K562 (cell line): ENCODE measurements around the gene KCNJ14. TPM values are rescaled to one million over a fixed set of nuclear protein-coding genes. Genes with fewer than 3 reads are reported as not detected.

Experiments
- ATAC-seq: fragments of 200-7000 bp; cut with Tn5 transposase; 3 replicates; pipeline ENCODE4 v1.9.1; 2020; ENCODE audit warnings: moderate library complexity
- BruUV-seq: library from RNA; stranded (reverse); fragments of 400-500 nt; replicated peaks from 2 replicates; lab custom pipeline; 2021; lab: Mats Ljungman, UMichigan
- CTCF ChIA-PET: fragments of 300-600 bp; formaldehyde crosslinking; extraction: SDS; loops from one replicate; lab custom pipeline; 2021; ENCODE audit warnings: low intra/inter-chr PET ratio; lab: Yijun Ruan, JAX
- POLR2A ChIA-PET: fragments of 300-600, 350-650 bp; sonication (Branson Sonifier 250); formaldehyde crosslinking; extraction: SDS; loops from one replicate; lab custom pipeline; 2021; ENCODE audit warnings: antibody characterized with exemption, inconsistent platforms; lab: Yijun Ruan, JAX
- DNase-seq, 4 experiments: peaks; one replicate each; pipeline versions ENCODE4 v3.0.0 to v3.0.0-alpha.2; 2011 to 2018; ENCODE audit warnings: low spot score in 3 of 4, mixed read lengths in 3 of 4; ENCODE audit errors: extremely low read depth in 1 of 4
- FAIRE-seq: peaks from 2 replicates; lab custom pipeline; 2011; peaks lifted over from hg19 to GRCh38; lab: Jason Lieb, UNC
- H2AFZ ChIP-seq: 2 replicates; pipeline ENCODE4 v1.6.0; 2011; ENCODE audit warnings: low read depth, low read length, control low read depth, inconsistent platforms
- H3K27ac ChIP-seq: fragments of 200-600 bp; 3 replicates; pipeline ENCODE4 v1.8.0; 2011; ENCODE audit warnings: low read depth, mild to moderate bottlenecking, control low read depth, inconsistent platforms, low read length, moderate library complexity, mixed read lengths; ENCODE audit errors: extremely low read depth
- H3K27me3 ChIP-seq, 2 experiments: fragments of 300-600 bp in 1 of 2; 2 replicates in 1 of 2; 3 replicates in 1 of 2; pipeline versions ENCODE4 v1.6.0 to v1.8.0; 2011; ENCODE audit warnings: inconsistent platforms in 2 of 2, low read length in 2 of 2, mild to moderate bottlenecking in 1 of 2, mixed read lengths in 1 of 2, moderate library complexity in 1 of 2; ENCODE audit not compliant: control insufficient read depth in 2 of 2, insufficient read depth in 2 of 2
- H3K36me3 ChIP-seq: fragments of 300-600 bp; 3 replicates; pipeline ENCODE4 v1.8.0; 2011; ENCODE audit warnings: mild to moderate bottlenecking, low read length, inconsistent platforms; ENCODE audit not compliant: control insufficient read depth, insufficient read depth
- H3K4me1 ChIP-seq, 2 experiments: fragments of 200-600 bp in 1 of 2; replicated peaks in 1 of 2; 2 replicates in 1 of 2; 3 replicates in 1 of 2; pipeline versions ENCODE4 v1.5.1 to v1.8.0; 2011; ENCODE audit warnings: inconsistent platforms in 2 of 2, low read length in 2 of 2, mild to moderate bottlenecking in 1 of 2, mixed read lengths in 1 of 2, moderate library complexity in 1 of 2; ENCODE audit not compliant: control insufficient read depth in 2 of 2, insufficient read depth in 2 of 2
- H3K4me2 ChIP-seq: 2 replicates; pipeline ENCODE4 v1.6.1; 2011; ENCODE audit warnings: low read length, control low read depth, inconsistent platforms, mixed read lengths; ENCODE audit not compliant: insufficient read depth
- H3K4me3 ChIP-seq: fragments of 200-600 bp; sonication (generic), shearing (Covaris generic); 2 replicates; pipeline ENCODE4 v1.5.1; 2016; ENCODE audit warnings: control low read depth, inconsistent platforms
- H3K79me2 ChIP-seq: fragments of 200-600 bp; 3 replicates; pipeline ENCODE4 v1.8.0; 2011; ENCODE audit warnings: low read length, inconsistent platforms; ENCODE audit not compliant: control insufficient read depth, insufficient read depth
- H3K9ac ChIP-seq, 2 experiments: 2 replicates each; pipeline versions ENCODE4 v1.6.0 to v1.6.1; 2011; ENCODE audit warnings: low read depth in 2 of 2, low read length in 2 of 2, control low read depth in 1 of 2, inconsistent platforms in 1 of 2, mild to moderate bottlenecking in 1 of 2, mixed read lengths in 1 of 2; ENCODE audit not compliant: insufficient read depth in 1 of 2
- H3K9me1 ChIP-seq: one replicate; pipeline ENCODE4 v1.6.0; 2011; ENCODE audit warnings: inconsistent platforms, mild to moderate bottlenecking, low read length, moderate library complexity; ENCODE audit not compliant: control insufficient read depth, insufficient read depth
- H3K9me3 ChIP-seq: replicated peaks from 2 replicates; pipeline ENCODE4 v1.5.1; 2011; ENCODE audit warnings: low read depth, low read length, inconsistent platforms; ENCODE audit not compliant: control insufficient read depth, insufficient read depth
- H4K20me1 ChIP-seq: replicated peaks from 2 replicates; pipeline ENCODE4 v1.6.1; 2011; ENCODE audit warnings: low read length, inconsistent platforms, mixed read lengths; ENCODE audit not compliant: control insufficient read depth, insufficient read depth
- ADNP ChIP-seq: fragments of 200-800 bp; sonication (Bioruptor generic); IDR thresholded peaks from 2 replicates; pipeline ENCODE4 v1.6.1; 2016; ENCODE audit warnings: missing genetic modification characterization, missing compliant biosample characterization
- BCOR ChIP-seq: fragments of 450-650 bp; IDR thresholded peaks from 2 replicates; pipeline ENCODE4 v1.6.1; 2016
- GATAD2A ChIP-seq: fragments of 450-650 bp; IDR thresholded peaks from 2 replicates; pipeline ENCODE4 v1.6.1; 2017
- KDM1A ChIP-seq, 2 experiments: fragments of 450-650 bp; IDR thresholded peaks; 2 replicates each; pipeline ENCODE4 v1.6.1; 2016; ENCODE audit warnings: mild to moderate bottlenecking in 2 of 2
- NFXL1 ChIP-seq: fragments of 450-650 bp; formaldehyde crosslinking; IDR thresholded peaks from 2 replicates; pipeline ENCODE4 v1.4.0; 2021; ENCODE audit warnings: mild to moderate bottlenecking
- RBM25 ChIP-seq: fragments of 200-400 bp; formaldehyde crosslinking; IDR thresholded peaks from 2 replicates; pipeline ENCODE4 v1.6.1; 2018; ENCODE audit warnings: low read length, low read depth, moderate library complexity; ENCODE audit not compliant: severe bottlenecking
- ZNF121 ChIP-seq: sonication (generic); formaldehyde crosslinking; conservative IDR thresholded peaks from 2 replicates; pipeline ENCODE4 v1.8.0; 2022; ENCODE audit warnings: missing genetic modification reagents
- WGBS: fragments of 100-300 bp; shearing (Covaris generic); methylation state at CpG from one replicate; pipeline ENCODE4 v1.1.6; 2016; ENCODE audit warnings: low coverage, mixed read lengths; ENCODE audit not compliant: insufficient coverage; ENCODE audit errors: missing lambda C conversion rate; 5-methylcytosine and 5-hydroxymethylcytosine counted together
- in situ Hi-C: fragments of 300-500 bp; cut with MboI; formaldehyde crosslinking; loops from 4 replicates; pipeline ENCODE4 v1.15.0; 2018; ENCODE audit warnings: inconsistent platforms, mixed read lengths
- intact Hi-C: fragments of 100-400 bp; cut with micrococcal nuclease; formaldehyde crosslinking; loops from 2 replicates; pipeline ENCODE4 v1.14.2; 2022
- polyA plus RNA-seq, 8 experiments: library from polyadenylated mRNA; depleted of rRNA in 4 of 8; stranded (reverse) in 5 of 8; unstranded in 3 of 8; fragments of >200 nt; fragmentation: Nextera tagmentation in 2 of 8; fragmentation: Illumina TruSeq in 1 of 8; extraction: Ambion mirVana in 2 of 8; extraction: Trizol in 1 of 8; gene quantifications; 2 replicates each; pipeline versions ENCODE4 v1.2.1 to v1.2.3, GENCODE V29; 2011 to 2014; ENCODE audit warnings: inconsistent platforms in 1 of 8, missing spikeins in 1 of 8
- total RNA-seq, 7 experiments: library from RNA; depleted of rRNA in 6 of 7; stranded (reverse); fragments of >200 nt in 6 of 7; fragmentation: Illumina TruSeq in 2 of 7; extraction: Trizol in 2 of 7; gene quantifications; 2 replicates each; pipeline versions ENCODE4 v1.2.1 to v1.2.3, GENCODE V29; 2011 to 2021; ENCODE audit warnings: low replicate concordance in 1 of 7

The KCNJ14 gene
- total and polyA plus RNA-seq, 9 of the 15 experiments (the other 6 are each of a cell fraction or from before 2014, with no cell fraction given) = 0.15 to 1.6 (median 0.49) TPM

GRCh38 chr19:48441360-48442050 is 13.9 kb upstream of the KCNJ14 start:
- no peaks in the 10 kb centered on the region for H4K20me1 ChIP-seq
- peaks cover 10 to 14% of the 10 kb centered on the region in 2 experiments for H3K4me1 ChIP-seq
- no peak overlapping the region; a peak in 1 of 4 replicates for H3K9ac ChIP-seq
- H3K79me2 ChIP-seq = peaks cover 8% of the 10 kb centered on the region
- intact Hi-C loops = no loop called here
- no peak overlapping the region for H3K4me2 ChIP-seq
- no peak for DNase-seq
- no peak overlapping the region for H3K27ac ChIP-seq
- peaks cover 34% of the 10 kb centered on the region; the same call in 2 of the 3 replicates for H3K36me3 ChIP-seq
- ChIA-PET CTCF (no interaction called here), POLR2A (interaction anchor here (1.0 to 1.1 kb wide), 3 partner anchors 11 to 41 kb away, joined by 3 to 6 read pairs (median 4); no protein-coding TSS in a partner anchor)
- H3K9me3 ChIP-seq = no peaks in the 10 kb centered on the region
- no peaks in the 10 kb centered on the region for H3K27me3 ChIP-seq
- no peaks in the 10 kb centered on the region for H3K9me1 ChIP-seq
- H2AFZ ChIP-seq = no peak overlapping the region
- TF ChIP-seq ZNF121 (CRISPR knock-in tag) (peak; percentile 89), GATAD2A (no peak), BCOR (peak; percentile 90), KDM1A (IDR thresholded peaks at IDR 0.05) (peak; percentile 42 to 70; a peak in 3 of 4 replicates), ADNP (tag) (peak; percentile 80; the same call in 1 of the 2 replicates), NFXL1 (CRISPR knock-in tag) (no peak), RBM25 (peak; percentile 78)
- in situ Hi-C loops = no loop called here
- WGBS = 90% methylated on average over 8 of the region's 20 CpGs
- no peak overlapping the region for H3K4me3 ChIP-seq
- no TSS peak for BruUV-seq
- FAIRE-seq = no peak
- ATAC-seq = no peak
